ENCODE results near the gene ATP2B2. TPM values are rescaled to one million over a fixed set of nuclear protein-coding genes. Genes with fewer than 3 reads are reported as not detected.

Gene ATP2B2
- total RNA-seq, 4 donors from 2014 or later = 0.29 to 9.5 (median 4.4) TPM

DNA sequence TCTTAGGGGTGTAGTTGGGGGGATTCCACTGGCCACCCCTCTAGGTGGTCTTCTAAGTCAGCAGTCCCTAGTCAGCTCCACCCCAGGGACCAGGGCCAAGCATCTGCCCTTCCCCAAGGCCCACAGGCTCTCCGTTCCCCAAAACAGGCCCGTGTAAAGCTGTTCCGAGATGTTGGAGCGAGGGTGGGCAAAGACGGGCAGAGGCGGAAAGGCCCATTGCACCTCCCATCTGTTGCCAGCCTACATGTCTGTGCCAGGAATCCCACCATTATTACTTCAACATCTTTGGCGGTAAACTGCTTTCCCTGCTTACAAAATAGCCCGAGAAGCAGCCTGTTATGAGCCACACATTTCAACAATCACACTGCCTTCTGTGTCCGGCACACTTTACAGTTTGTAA lies 1.9 kb upstream of the ATP2B2 start:
- Histone ChIP-seq H3K27me3 (no peaks in the 10 kb centered on the region), H3K4me1 (no peaks in the 10 kb centered on the region), H3K36me3 (no peaks in the 10 kb centered on the region), H3K4me3 (no peak overlapping the region), H3K27ac (no peak overlapping the region), H3K9me3 (no peaks in the 10 kb centered on the region)
- TF ChIP-seq POLR2A (IDR thresholded peaks at IDR 0.05) (no peak), CTCF (IDR thresholded peaks at IDR 0.05) (no peak)
- no peak for DNase-seq
- intact Hi-C loops (cut with DNase I; ENCODE audit: low total_unique reads) = no loop called here

DNA sequence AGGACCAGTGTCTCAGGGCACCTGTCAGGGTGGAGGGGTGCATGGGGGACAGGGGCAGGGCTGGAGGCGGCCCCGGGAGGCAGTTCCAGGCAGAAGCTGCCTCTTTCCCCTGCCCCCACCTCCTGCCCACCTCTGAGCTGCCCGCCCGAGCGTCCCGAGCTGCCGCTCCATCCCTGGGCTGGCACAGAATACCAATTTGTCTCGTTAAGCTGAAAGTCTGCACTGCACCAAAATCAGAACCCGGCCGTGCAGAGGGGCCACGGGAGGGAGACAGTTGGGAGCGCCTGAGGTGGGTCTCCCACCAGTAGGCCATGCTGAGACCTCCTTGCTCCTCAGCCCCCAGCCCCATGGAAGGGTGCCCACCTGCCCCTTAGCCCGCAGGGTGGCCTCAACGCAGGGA lies 1.3 kb upstream of the ATP2B2 start:
- Histone ChIP-seq H3K27ac (no peak overlapping the region), H3K4me3 (no peak overlapping the region), H3K36me3 (no peaks in the 10 kb centered on the region), H3K9me3 (no peaks in the 10 kb centered on the region), H3K27me3 (no peaks in the 10 kb centered on the region), H3K4me1 (no peaks in the 10 kb centered on the region)
- no peak for DNase-seq
- TF ChIP-seq CTCF (IDR thresholded peaks at IDR 0.05) (no peak), POLR2A (IDR thresholded peaks at IDR 0.05) (no peak)
- intact Hi-C loops (cut with DNase I; ENCODE audit: low total_unique reads) = no loop called here

GRCh38 chr3:10505791-10506585 lies 602 bp upstream of the ATP2B2 start:
- Histone ChIP-seq H3K27ac (no peak overlapping the region), H3K27me3 (no peaks in the 10 kb centered on the region), H3K9me3 (no peaks in the 10 kb centered on the region), H3K4me3 (peak overlapping the region in 1 of 2 donors; percentile 11), H3K4me1 (no peaks in the 10 kb centered on the region), H3K36me3 (no peaks in the 10 kb centered on the region)
- no peak for DNase-seq
- TF ChIP-seq POLR2A (IDR thresholded peaks at IDR 0.05) = no peak
- no peak for TF ChIP-seq CTCF (IDR thresholded peaks at IDR 0.05)
- intact Hi-C loops (cut with DNase I; ENCODE audit: low total_unique reads) = no loop called here

- Histone ChIP-seq H3K9me3 (no peaks in the 10 kb centered on the region), H3K36me3 (no peaks in the 10 kb centered on the region), H3K4me1 (no peaks in the 10 kb centered on the region), H3K27ac (no peak overlapping the region), H3K27me3 (no peaks in the 10 kb centered on the region), H3K4me3 (no peak overlapping the region)
- no peak for DNase-seq
- TF ChIP-seq POLR2A (IDR thresholded peaks at IDR 0.05) (no peak), CTCF (IDR thresholded peaks at IDR 0.05) (no peak)
- intact Hi-C loops (cut with DNase I; ENCODE audit: low total_unique reads) = no loop called here
Measured at GRCh38 chr3:10504171-10505049, 976 bp downstream of the ATP2B2 start.

Measured in uterus (tissue), 4 donors.